HG02610 (cell line): Measurements from ENCODE around the gene SERAC1.
A peak's percentile ranks its signal among the peaks of the same experiment; 100 is the strongest.
"Not testable (repeated sequence)": the region's sequence is repeated elsewhere in the genome, so short reads cannot be mapped to it uniquely, and the experiment has no call there.

Source experiments
- ATAC-seq: cut with Tn5 transposase; IDR thresholded peaks from one replicate; pipeline ENCODE4 v1.9.1; 2021; ENCODE audit warnings: mild to moderate bottlenecking, moderate library complexity; ENCODE audit not compliant: unreplicated experiment

The SERAC1 gene

DNA sequence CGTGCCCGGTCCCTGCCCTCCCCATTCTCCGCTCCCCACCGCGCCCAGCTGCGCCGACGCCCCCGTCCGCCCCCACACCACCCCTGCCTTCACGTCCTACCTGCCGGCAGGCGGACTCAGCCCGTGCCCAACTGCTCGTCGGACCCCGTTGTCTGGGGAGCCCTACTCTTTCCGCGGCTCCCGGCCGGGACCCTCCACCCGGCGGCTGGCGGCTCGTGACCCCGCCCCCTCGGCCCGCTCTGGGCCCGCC is at the start of gene SERAC1:
Gene SERAC1 (minus strand): TSS at position 223 of the 250 bp plus-strand sequence. CDS start 9,899 bp downstream, outside the sequence.
- ATAC-seq, result peak; percentile 38

DNA sequence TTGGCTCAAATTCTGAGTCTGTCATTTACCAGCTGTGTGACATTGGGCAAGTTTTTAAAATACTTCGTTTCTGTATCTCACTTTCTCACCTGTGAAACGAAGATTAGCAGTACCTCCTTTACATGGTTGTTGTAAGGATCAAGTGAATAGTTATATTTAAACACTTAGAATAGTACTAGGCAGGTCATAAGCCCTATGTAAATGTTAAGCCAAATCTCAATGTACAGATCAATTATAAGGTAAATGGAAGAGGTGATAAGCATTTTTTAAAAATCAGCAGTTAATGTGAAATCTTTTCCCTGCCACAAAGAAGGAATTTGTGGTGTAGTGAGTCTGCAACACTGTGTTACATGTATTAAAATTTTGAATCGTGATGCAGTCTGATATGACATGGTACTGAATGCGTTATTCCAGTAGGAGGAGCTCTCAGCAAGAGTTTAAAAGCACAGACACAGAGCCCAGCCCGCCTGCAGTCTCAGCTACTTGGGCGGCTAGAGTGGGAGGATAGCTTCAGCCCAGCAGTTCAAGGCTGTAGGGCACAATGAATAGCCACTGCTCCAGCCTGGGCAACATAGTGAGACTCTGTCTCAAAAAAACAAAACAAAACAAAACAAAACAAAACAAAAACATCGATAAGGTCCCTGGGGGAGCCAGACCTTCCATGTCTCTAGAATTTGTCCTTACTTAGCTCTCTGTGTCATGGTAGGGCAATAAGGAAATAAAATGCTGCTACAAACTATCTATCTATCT is 46.0 kb upstream of the SERAC1 start:
- peak; percentile 88 for ATAC-seq

DNA sequence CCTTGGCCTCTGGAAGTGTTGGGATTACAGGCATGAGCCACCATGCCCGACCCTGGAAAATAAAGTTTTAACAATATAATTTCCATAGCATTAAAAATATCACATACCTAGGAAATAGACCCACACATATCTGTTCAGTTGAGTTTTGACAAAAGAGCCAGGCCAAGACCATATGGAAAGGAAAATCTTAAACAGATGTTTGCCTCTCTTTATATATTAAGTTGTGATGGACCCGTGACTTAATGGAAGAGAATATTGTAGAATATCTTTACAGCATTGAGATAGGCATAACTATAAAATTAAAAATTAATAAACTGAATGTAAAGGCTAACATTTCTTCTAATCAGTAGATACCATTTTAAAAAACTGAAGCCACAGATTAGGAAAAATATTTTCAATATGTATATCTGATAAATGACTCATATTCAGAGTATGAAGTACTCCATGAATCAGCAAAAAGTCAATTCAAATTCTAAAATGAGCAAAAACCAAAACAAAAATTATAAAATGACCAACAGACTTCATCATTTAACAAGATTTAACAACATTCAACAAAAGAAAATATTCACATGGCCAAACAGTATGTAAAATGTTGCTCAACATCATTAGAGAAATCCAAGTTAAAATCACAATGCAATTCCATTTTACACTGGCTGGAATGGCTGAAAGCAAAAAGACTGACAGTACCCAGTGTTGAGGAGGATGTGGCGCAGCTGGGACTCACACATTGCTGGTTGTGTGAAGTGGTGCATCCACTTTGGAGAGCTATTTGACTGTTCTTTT is 43.4 kb upstream of the SERAC1 start:
- no peak for ATAC-seq

DNA sequence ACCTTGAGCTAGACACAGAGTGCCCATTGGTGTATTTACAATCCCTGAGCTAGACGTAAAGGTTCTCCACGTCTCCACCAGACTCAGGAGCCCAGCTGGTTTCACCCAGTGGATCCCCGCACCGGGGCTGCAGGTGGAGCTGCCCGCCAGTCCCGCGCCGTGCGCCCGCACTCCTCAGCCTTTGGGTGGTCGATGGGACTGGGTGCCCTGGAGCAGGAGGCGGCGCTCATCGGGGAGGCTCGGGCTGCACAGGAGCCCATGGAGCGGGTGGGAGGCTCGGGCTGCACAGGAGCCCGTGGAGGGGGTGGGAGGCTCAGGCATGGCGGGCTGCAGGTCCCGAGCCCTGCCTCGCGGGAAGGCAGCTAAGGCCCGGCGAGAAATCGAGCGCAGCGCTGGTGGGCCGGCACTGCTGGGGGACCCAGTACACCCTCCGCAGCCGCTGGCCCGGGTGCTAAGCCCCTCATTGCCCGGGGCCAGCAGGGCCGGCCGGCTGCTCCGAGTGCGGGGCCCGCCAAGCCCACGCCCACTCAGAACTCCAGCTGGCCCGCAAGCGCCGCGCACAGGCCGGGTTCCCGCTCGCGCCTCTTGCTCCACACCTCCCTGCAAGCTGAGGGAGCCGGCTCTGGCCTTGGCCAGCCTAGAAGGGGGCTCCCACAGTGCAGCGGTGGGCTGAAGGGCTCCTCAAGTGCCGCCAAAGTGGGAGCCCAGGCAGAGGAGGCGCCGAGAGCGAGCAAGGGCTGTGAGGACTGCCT is 41.7 kb upstream of the SERAC1 start:
- ATAC-seq, result not testable (repeated sequence)

DNA sequence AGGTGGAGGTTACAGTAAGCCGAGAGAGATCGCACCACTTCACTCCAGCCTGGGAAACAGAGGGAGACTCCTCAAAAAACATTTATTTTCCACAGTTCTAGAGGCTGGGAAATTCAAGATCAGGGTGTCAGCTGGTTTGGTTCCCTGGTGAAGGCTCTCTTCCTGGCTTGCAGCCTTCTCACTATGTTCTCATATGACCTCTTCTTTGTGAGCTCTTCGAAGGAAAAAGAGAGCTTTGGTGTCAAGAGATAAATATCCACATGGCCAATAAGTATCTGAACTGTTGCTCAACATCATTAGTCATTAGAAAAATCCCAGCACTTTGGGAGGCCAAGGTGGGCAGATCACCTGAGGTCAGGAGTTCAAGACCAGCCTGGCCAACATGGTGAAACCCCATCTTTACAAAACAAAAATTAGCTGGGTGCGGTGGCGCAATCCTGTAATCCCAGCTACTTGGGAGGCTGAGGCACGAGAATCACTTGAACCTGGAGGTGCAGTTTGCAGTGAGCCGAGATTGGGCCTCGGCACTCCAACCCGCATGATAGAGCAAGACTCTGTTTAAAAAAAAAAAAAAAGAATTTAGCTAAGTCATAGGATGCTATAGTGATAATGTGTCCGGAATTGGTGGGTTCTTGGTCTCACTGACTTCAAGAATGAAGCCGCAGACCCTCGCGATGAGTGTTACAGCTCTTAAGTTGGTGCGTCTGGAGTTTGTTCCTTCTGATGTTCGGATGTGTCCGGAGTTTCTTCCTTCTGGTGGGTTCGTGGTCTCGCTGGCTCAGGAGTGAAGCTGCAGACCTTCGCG is 40.4 kb upstream of the SERAC1 start:
- not testable (repeated sequence) for ATAC-seq

DNA sequence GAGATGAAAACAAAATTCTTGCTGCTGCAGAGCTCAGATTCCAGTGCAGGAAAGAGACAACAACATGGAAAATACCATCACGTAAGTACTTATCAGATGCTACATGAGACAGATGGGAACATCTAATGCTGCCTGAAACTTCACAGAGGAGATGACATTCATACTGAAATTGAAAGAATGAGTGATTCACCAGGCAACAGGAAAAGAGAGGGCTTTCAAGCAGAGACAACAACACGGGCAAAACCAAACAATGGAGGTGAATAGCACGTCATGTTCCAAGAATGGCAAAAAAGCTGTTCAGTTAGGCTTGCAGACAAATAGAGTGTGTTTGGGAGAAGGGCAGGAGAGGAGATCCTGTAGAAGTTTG is 39.3 kb upstream of the SERAC1 start:
- peak; percentile 94 for ATAC-seq

DNA sequence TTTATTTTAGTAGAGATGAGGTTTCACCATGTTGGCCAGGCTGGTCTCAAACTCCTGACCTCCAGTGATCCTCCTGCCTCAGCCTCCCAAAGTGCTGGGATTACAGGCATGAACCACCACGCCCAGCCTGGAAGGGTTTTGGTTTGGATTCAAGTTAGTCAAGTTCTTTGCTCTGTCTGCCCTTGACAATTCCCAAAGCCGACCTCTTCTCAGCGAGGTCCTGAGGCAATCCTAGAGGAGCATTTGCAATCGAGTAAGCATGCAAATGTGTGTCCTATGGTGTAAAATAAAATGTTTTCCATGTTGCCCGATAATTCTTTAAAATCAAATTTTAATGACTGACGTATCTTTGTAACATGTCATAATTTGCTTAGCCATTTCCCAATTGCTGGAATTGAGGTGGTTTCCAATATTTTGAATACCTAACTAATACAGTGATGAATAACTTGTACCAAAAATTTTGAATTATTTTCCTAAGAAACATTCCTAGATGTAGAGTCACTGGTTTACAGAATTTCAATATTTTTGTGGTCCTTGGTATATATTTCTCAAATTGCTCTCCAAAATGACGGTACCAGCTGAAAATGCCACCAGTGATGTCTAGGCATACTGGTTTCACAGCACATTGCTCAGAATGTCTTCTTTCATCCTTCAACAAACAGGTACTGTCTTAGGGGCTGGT is 38.8 kb upstream of the SERAC1 start:
- no peak for ATAC-seq

DNA sequence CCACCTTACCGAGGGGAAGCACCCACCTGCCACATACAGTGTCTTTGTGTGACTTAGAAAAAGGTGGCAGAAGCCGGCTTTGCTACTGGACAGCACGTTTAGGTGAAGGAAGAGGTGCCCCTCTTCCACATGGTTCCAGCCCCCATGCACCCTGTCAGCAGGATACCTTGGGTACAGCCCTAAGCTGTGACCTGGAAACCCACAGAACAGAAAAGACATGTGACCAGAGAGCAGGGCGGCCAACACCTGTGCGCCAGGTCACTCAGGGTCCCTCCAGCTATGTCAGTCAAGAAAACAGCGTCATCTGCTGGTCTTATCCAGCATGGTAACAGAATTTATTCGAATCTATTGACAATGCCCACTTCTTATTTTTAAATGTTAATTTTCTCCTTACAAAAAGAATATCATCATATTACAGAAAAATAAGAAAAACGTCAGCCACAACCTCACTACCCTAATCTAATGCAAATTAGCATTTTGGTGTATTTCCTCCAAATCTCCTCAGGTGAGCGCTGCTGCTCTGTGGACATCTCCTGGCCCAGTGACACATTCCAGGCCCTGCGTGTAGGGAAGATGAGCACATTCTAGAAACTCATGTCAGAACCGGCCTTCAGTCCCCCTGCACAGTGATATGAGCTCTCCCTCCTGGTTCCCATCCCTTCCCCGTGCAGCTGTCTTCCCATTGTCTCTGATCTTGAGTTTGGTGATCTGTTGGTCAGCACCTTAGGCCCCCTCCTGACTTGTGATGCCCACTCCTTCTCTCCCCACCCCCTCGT is 37.3 kb upstream of the SERAC1 start:
- no peak for ATAC-seq

DNA sequence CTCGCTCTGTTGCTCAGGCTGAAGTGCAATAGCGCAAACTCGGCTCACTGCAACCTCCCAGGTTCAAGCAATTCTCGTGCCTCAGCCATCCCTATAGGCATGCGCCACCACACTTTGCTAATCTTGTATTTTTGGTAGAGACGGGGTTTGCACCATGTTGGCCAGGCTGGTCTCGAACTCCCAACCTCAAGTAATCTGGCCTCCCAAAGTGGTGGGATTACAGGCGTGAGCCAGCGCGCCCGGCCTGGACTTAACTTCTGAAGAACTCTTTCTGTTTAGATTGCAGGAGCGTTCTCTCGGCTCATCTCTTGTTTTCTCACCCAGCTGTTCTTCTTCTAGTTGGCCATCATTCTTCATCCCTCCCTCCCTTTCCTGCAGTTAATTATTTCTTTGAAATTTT is 30.4 kb upstream of the SERAC1 start:
- ATAC-seq, result no peak

DNA sequence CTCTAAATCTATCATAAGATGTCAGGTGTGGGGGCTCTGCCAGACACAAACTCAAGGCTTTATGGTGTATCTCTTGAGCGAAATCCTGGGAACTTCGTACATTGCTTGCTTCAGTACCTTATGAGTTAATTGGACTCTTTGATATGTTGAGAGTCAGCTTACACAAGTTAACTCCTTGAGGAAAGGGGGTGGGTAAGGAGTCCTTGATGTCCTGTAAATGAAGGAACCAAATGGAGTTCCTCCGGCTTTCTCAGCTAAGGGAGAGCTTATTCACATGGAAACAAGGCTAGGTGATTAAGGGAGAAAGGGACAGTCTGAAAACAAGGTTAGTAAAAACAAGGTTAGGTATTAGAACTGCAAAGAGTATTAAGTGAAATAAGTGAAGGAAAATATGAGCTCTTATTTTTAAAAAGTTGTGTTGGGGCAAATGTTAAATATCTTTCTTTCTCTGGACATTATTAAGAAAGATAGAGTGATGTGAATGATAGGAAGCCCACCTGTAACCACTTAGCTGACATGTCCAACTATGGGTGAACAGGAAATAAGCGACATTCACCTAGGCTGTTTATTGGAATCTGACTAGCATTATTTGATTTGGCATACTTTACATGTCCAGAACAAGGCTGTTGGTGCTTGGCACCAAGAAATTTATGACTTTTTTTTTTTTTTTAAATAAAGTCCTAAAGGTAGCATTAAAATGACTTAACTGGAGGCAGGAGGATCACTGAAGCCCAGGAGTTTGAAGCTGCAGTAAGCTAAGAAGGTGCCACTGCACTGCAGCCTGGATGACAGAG is 26.6 kb upstream of the SERAC1 start:
- no peak for ATAC-seq

DNA sequence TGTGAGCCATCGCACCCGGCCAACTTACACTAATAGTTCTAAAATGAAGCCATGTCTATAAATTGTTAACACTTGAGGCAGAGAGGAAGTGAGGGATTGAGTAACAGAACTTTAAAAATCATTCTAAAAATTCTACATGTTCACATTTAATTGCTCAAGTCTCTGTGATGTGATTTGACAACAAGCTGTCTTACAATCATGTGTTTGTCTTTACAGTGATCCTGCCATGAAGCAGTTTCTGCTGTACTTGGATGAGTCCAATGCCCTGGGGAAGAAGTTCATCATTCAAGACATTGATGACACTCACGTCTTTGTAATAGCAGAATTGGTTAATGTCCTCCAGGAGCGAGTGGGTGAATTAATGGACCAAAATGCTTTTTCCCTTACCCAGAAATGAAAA is 23.7 kb upstream of the SERAC1 start:
- no peak for ATAC-seq

DNA sequence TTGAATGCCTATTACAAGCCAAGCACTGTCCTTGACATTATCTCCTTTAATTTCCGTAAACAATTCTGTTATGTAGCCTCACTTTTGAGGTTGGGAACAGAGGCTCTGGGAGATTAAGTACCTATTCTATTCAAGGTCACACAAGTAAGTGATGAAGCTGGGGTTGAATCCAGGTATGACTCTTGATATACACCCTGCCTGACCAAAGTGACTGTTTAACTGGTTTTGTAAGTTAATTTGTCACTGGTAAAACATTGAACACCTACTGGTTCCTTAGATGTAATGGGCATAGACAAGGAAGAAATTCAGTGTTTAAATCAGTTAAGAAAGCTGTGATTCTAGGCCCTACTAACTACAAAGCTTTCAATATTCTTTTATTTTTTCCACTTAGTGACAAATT is 23.0 kb upstream of the SERAC1 start:
- no peak for ATAC-seq

DNA sequence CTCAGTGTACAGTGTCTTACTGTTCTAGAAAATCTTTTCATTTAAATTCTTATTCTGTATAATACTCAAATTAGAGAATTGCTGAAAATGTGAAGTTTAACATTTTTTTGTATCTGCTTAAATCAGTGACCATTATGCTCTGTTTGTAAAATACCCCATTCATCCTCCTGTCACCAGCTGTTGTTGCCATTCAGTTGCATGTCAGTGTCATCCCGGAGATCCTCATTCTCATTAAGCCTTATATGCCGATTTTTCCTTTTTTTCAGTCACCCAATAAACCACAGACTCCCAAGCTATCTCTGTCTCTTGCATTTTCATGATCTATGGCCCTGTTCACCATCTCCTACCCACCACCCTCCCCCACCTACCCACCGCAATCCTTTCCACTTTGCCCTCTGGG is 20.5 kb upstream of the SERAC1 start:
- ATAC-seq, result no peak

DNA sequence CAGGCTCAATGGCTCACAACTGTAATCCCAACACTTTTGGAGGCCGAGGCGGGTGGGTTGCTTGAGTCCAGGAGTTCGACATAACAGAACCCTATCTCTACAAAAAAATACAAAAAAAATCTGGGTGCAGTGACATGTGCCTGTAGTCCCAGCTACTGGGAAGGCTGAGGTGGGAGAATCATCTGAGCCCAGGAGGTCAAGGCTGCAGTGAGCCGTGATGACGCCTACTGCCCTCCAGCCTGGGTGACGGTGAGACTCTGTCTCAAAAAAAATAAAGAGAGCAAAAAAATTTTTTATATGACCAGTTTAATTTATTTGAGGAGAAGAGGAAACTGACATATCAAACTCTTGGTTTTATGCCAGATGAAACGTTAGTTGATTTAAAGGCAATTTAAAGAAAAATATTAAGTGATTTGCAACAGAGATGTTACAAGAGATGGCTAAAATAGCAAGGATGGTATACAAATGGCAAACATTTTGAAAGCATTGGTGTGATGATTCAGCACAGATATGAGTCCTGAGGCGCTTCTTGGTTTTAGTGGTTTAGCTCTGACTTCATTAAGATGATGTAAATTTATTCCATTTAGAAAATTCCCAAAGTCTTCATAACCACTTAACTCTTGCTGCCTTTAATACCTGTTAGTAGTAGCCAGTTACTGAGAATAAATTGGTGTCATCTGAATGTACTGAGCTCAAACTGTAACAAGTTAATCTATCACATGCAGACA is 17.8 kb upstream of the SERAC1 start:
- ATAC-seq, result no peak

DNA sequence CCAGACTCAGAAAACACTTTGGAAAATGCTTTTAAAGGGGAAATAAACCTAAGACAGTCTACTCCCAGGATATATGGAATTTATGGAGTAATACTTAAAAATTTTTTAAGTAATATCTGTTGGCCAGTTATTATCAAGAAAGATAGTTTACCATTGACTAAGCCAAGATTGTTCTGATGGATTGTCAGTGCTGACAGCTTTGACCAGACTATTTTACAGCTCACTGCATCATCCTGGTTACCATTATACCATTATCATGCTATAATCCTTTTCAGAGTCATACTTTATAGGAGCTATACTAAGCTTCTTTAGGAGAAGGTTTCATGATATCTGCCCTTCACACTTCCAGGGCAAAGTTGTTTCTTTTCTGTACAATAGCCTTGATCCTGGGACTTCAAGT is 16.5 kb upstream of the SERAC1 start:
- no peak for ATAC-seq

DNA sequence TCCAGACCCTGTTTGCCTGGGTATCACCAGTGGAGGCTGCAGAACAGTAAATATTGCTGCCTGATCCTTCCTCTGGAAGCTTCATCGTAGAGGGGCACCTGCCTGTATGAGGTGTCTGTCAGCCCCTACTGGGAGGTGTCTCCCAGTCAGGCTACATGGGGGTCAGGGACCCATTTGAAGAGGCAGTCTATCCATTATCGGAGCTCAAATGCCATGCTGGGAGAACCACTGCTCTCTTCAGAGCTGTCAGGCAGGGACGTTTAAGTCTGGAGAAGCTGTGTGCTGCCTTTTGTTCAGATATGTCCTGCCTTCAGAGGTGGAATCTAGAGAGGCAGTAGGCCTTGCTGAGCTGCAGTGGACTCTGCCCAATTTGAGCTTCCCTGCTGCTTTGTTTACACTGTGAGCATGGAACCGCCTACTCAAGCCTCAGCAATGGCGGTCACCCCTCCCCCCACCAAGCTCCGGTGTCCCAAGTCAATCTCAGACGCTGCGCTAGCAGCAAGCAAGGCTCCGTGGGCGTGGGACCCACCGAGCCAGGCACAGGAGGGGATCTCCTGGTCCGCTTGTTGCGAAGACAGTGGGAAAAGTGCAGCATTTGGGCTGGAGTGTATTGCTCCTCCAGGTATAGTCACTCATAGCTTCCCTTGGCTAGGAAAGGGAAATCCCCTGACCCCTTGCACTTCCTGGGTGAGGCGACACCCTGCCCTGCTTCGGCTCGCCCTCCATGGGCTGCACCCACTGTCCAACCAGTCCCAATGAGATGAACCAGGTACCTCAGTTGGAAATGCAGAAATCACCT is 15.3 kb upstream of the SERAC1 start:
- ATAC-seq, result not testable (repeated sequence)

DNA sequence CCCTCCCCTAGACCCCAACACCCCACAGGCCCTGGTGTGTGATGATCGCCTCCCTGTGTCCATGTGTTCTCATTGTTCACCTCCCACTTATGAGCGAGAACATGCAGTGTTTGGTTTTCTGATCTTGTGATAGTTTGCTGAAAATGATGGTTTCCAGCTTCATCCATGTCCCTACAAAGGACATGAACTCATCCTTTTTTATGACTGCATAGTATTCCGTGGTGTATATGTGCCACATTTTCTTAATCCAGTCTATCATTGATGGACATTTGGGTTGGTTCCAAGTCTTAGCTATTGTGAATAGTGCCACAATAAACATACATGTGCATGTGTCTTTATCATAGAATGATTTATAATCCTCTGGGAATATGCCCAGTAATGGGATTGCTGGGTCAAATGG is 9.7 kb upstream of the SERAC1 start:
- not testable (repeated sequence) for ATAC-seq

DNA sequence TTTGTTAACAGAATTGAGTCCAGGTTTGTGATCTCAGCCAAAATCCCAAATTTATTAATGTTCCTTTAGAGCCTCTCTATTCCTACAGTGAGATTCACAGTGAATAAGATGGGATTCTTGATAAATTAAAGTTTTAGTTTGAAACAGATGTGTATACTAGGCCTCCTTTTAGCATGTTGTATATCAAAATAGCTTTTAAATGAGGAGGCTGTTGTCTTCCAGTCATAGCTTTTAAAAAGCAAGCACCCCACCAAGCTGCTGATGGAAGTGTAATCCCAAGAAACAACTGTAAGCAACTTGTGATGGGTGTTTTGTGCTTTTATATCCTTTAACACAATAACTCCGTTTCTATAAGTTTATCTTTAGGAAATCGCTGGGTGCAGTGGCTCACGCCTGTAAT is 7.0 kb upstream of the SERAC1 start:
- ATAC-seq, result no peak
